GM19238 (cell line): Measurements from ENCODE around the gene TRIM24.
A peak's percentile ranks its signal among the peaks of the same experiment; 100 is the strongest.

Source experiments
- DNase-seq: peaks from one replicate; pipeline ENCODE4 v3.0.0; 2011; ENCODE audit warnings: low spot score; ENCODE audit not compliant: insufficient read length

TRIM24 gene

DNA sequence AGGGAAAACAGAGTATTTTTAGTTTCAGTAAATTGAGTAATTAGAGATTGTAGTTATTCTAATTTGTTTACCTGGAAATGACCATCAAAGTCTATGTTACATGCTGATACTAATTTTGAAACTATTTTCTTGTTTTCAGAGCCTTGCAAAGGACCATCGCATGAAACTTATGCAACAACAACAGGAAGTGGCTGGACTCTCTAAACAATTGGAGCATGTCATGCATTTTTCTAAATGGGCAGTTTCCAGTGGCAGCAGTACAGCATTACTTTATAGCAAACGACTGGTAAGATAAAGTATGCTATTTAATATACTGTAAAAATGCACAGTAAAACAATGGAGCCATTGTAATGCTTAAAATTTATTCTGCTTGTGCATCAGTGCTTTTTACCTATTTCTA, 78.5 kb downstream of the TRIM24 start:
- peak; percentile 10 for DNase-seq

DNA sequence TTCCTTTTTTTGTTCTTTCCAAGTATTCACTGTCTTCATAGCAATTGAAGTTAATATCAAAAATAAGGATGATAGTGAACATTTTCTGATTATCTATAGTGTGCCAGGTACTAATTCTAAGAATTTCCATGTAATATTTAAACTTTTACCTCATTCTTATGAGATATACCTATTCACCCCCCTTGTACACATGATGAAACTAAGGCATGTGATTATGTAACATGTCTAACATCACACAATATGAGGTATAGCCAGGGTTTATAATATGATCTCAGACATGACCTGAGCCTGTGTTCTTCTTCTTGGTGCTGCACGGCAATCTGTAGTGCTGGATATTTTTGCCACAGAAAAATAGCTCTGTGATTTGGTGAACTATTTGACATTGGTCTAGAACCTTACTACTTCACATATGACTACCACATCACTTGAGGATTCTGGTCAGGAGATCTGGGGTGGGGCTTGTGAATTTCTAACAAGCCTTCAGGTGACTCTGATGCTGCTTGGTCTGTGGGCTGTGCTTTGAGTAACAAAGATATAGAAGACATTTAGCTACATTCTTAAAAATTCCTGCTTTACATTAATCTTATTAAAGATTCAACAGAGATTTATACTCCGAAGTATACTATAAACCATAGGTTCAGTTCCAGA, 79.1 kb downstream of the TRIM24 start:
- DNase-seq, result no peak

DNA sequence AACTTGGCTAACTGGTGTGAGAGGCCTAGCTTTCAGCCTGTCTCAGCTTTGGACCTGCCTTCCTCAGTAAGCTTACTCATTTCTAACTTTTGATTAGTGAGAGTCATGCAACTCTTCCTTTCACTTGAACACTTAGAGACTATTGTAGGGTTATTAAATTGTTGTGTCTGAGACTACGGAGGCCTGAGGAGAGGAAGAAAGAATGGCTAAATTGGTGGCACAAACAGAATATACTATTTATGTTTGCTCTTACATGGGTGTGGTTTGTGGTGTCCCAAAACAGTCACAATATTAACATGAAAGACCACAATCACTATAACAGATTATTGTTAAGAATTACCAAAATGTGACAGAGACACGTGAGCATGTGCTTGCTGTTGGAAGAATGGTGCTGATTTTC, 82.1 kb downstream of the TRIM24 start:
- no peak for DNase-seq

DNA sequence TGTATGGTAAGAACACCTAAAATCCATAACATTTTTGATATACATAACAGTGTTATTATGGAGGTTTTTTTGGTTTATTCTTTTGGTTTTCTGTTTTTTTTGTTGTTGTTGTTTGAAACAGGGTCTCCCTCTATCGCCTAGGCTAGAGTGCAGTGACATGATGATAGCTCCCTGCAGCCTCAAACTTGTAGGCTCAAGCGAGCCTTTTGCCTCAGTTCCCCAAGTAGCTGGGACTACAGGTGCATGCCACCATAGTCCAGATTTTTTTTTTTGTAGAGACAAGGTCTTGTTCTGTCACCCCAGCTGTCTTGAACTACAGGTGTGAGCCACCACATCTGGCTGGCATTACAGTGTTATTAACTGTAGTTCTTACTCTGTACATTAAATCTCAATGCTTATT, 83.7 kb downstream of the TRIM24 start:
- no peak for DNase-seq

DNA sequence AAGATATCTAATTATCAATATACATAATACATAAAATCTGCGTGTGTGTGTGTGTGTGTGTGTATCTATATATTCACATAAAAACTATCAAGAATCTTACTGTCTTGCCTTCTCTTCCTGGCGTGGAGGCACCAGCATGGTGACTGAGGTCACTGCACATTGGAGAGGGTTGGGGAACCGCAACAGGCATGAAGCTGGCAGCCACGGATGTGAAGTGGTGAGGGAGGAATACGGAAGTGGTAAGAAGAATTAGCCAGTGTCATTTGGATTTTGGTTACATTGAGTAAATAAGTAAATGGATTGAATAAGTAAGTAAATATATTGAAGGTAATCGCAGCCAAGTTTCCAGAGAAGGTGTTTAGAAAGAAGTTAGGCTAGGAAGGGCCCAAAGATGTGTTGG, 85.1 kb downstream of the TRIM24 start:
- no peak for DNase-seq

DNA sequence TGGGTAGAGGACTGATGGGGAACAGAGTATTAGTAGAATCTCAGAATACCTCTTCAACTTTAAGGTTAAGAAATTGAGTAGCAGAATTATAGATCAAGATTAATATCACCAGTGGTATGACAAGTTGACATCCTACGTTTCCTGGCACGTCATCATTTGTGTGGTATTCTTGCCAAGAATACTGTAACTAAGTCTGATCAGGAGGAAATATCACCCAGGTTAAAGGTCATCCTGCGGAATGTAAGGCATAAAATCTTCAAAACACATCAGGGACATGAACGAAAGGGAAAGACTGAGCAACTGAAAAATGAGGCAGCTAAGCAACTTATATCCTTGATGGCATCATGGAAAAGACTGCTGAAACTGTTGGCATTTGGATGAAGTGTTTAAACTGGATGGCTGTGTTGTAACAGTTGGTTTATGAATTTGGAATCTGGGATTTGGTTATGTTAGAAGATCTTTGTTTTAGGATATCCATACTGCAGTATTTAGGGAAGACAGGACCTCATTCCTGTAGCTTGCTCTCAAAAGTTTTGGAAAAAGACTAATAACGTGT, 86.1 kb downstream of the TRIM24 start:
- DNase-seq, result no peak

DNA sequence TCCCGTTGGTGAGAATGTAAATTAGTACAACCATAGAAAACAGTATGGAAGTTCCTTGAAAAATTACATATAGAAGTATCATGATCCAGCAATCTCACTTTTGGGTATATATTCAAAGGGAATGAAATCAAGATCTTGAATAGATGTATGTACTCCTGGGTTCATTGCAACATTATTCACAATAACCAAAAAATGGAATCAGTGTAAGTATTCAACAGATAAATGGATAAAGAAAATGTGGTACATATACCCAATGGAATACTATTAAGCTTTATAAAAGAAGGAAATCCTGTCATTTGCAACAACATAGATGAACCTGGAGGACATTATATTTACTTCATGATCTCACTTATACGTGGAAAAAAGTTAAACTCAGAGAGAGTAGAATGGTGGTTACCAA, 86.8 kb downstream of the TRIM24 start:
- DNase-seq, result no peak

DNA sequence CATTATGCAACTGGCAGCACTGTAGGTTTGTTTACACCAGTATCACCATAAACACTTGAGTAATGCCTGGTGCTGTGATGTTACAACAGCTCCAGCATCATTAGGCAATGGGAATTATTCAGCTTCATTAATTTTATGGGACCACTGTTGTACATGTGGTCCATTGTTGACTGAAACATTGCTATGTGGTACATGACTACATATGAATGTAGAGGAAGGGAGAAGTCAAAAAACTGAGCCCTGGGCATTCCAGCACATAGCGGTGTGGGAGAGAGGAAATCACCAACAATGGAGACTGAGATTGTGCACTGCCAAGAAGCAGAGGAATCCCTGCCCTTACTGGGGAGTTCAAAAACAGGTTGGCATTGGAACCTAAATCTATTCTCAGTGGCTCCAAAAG, 89.0 kb downstream of the TRIM24 start:
- DNase-seq, result no peak

DNA sequence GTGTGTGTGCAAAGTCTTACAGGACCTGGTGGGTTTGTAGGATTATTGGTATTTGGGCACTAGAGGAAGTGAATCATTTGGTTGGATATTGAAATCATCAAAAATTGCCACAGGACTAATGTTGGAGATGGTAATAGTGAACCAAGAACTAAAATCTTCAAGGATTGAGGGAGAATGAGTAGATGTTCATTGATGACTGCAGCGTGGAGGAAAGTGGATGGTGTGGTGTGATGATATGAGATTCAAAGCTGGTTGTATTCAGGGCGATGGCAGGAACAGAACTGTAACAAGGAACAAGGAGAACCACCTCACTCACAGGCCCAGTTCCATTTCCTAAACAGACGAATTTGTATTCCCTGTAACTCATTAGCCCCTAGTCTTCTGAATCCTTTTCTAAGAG, 90.3 kb downstream of the TRIM24 start:
- no peak for DNase-seq

DNA sequence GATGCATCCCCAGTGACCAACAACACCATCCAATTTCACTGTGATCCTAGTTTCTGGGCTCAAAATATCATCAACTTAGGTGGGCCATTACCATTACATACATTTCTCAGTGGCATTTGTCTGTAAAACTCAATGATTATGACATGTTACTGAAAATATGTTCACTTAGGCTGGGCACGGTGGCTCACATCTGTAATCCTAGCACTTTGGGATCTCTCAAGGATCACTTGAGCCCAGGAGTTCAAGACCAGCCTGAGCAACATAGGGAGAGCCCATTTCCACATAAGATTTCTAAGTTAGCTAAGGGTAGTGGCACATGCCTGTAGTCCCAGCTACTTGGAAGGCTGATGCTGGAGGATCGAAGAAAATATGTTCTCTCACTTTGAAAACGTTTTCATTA, 91.0 kb downstream of the TRIM24 start:
- DNase-seq, result no peak

DNA sequence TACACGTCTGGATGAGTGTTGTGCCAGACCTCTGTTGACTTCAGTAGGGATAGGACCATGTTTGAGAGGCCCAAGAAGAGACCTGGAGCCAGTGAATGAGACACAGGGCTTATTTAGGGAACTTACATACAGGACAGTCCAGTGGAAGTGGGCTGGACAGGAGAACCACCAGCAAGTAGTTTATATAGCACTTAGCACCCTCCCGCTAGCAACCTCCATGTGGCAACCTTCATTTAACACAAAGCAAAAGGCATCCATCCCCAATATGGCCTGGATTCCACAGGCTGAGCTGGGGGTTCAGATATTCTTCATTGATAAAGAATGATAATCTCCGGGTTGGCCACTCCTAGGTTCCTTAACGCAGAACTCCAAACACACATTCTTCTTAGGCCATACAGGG, 93.7 kb downstream of the TRIM24 start:
- DNase-seq, result no peak

DNA sequence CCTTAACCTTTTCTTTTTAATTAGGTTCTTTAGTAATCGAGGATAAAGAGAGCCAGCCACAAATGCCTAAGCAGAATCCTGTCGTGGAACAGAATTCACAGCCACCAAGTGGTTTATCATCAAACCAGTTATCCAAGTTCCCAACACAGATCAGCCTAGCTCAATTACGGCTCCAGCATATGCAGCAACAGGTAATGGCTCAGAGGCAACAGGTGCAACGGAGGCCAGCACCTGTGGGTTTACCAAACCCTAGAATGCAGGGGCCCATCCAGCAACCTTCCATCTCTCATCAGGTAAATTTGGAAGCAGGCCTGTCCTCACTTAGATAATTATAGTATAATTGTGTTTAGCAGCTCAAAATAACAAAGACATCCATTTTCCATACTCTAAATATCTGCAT, 94.6 kb downstream of the TRIM24 start:
- DNase-seq, result no peak

DNA sequence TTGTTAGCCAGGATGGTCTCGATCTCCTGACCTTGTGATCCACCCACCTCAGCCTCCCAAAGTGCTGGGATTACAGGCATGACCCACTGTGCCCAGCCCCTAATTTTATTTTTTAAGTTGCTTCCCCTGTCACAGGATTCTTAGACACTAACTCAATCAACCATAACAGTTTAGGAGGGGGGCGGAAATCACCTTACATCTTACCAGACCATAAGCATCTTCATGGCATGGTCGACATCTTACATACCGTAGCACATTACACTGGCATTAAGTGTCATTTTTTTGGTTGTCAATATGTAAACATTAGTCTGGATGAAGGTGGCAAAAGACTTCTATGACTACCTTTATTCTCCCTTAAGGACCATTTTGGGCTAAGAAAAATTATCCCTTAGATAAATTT, 95.6 kb downstream of the TRIM24 start:
- no peak for DNase-seq

DNA sequence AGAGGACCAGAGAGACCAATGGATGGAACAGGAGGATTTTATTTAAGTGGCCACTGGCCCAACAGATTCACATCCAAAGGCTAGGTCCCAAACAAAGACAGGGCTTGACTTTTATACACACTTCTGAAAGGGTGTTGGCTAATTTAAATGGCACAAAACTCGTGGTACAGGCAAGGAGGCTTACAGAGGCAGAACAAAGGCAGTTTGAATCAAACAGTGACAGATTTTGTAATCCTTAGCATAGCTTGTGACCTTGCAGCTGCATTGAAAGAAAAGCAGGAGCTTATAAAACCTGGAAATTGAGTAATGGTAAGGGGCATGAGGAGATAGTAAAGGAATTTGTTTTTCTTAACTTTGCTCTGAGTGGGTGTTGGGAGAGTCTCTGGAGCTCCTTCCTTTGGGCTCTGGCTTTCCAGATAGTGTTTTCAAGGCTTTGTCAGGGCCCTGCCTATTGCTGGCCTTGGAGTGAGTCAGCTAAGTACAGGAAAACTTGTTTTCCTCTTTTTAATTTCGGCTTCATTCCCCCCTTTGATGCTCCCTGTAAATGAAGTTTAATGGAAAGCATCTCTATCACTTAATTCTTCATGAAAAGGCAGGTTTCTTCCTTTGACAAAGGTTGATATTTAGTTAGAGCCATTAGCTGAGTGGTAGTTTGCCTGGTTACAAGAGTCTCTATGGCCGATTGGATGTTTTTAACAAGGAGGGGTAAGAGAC, 96.9 kb downstream of the TRIM24 start:
- DNase-seq, result no peak

DNA sequence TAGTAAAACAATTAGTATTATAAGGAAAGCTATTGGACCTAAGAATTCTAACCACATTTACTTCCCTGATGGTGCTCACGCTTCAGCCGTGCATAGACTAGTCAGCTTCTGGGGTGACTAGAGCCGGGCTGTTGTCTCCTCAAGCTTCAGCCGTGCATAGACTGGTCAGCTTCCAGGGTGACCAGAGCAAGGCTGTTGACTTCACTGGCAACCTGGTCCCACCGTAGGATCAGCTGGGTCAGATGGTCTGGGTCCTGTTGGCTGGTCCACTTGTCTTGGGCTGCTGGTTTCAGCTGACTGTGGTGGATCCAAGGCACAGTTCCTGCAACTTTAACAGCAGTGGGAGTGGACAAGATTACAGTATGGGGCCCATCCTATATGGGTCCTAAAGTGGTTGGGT, 99.4 kb downstream of the TRIM24 start:
- DNase-seq, result no peak

DNA sequence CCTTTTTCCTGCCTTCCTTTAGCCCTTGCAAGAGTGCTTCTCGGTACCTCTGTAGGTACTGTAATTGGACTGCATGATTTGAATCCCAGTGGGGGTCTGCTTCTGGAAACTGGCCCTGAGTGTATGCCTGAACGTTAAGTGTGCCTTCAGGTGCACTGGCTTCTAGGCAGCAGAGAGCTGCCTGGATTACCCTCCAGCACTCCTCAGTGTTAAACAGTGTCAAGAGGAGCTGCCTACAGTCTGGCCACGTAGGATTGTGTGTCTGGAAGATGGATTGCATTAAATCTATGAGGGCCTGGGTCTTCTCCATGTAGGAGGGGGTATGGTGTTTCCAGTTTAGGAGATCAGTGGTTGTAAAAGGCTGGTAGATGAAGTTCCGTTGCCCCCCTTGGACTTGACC, 103.7 kb downstream of the TRIM24 start:
- DNase-seq, result no peak

DNA sequence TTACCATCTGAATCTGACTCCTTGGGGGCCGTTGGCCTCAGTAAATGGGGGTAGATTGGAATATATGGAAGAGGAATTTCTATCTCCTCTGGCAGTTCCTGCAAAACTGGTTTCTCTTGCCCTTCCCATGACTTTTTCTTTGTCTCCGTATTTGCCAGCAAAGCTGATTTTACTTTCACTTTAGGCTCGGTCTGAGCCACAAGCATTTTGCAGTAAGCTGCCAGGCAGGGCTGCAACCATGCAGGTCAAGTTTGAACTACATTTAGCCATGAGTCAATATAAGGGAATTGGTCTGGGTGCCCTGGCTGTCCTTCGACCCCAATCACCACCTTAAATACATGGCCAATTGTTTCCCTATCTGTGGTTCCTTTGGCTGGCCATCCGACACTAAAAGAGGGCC, 104.3 kb downstream of the TRIM24 start:
- no peak for DNase-seq

DNA sequence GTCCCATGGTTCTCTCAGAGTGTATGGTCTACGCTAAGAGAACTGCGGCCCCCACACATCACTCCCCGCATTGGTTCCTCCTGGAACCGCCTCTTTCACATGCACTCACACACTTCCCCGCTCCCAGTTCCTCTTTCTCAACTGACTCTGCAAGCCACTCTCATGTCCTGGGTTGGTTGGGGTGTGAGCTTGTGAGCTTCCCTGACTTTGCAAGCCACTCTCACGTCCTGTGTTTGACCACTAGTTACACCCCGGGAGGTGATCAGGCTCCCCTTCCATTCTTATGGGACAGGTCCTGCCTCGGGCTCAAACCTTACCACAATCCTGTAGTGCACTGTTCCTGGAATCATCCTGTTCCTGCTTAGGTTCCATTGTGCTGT, 105.0 kb downstream of the TRIM24 start:
- no peak for DNase-seq

DNA sequence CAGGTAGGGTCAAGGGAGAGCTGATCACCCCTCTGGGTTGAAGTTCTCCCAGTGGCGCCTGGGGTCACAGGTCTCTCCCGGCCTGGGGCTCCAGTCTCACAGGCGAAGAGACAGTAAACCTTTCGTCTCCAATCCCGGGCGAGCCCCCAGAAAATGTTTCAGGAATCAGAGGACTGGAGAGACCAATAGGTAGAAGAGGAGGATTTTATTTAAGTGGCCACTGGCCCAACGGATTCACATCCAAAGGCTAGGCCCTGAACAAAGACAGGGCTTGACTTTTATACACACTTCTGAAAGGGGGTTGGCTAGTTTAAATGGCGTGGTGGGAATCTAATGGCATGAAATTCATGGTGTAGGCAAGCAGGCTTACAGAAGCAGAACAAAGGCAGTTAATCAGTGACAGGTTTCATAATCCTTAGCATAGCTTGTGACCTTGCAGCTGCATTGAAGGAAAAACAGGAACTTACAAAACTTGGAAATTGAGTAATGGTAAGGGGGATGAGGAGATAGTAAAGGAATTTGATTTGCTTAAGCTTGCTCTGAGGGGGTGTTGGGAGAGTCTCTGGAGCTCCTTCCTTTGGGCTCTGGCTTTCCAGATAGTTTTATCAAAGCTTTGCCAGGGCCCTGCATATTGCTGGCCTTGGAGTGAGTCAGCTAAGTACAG, 105.5 kb downstream of the TRIM24 start:
- no peak for DNase-seq

DNA sequence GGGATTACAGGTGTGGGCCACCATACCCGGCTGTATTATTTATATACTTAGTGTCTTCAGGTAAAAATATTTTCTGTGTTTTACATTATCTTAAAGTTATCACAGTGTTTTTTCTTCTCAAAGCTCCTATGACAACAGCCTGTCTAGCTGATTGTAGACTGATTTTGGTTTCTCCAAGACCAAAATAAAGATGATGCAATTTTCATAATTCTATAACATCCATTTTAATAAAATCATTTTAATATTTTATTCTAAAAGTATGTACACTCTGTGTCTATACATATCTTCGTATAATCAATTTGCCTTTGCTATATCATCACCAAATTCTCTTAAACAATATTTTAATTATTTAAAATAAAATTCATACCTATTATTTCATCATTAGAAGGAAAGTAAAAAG, 108.6 kb downstream of the TRIM24 start:
- DNase-seq, result no peak

DNA sequence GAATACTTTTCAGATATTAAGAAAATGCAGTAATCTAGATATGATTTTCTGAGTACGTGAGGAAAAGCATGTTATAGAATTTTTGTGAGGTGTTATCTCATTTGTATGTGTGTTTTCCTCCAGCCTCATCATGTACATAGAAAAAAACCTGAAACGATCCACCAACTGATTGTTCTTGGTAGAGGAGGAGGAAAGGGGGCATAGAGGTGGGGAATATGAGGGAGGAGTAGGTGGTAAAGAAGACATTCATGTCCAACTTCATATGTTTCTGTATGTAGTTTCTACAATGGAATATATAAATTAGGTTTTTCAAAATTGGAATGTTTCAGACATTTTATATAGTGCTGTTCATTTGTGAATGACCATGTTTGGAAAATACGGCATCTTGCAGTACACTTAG, 109.4 kb downstream of the TRIM24 start:
- no peak for DNase-seq

DNA sequence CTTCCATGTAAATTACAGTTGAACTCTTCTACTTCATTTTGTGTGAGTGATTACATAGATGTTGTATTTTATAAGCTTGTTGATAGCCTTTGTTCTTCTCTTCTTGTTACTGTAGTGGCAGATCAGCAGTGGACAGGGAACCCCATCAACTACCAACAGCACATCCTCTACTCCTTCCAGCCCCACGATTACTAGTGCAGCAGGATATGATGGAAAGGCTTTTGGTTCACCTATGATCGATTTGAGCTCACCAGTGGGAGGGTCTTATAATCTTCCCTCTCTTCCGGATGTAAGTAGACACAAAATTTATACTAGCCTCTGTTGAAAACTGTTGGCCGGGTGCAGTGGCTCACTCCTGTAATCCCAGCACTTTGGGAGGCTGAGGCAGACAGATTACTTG, 110.7 kb downstream of the TRIM24 start:
- no peak for DNase-seq

DNA sequence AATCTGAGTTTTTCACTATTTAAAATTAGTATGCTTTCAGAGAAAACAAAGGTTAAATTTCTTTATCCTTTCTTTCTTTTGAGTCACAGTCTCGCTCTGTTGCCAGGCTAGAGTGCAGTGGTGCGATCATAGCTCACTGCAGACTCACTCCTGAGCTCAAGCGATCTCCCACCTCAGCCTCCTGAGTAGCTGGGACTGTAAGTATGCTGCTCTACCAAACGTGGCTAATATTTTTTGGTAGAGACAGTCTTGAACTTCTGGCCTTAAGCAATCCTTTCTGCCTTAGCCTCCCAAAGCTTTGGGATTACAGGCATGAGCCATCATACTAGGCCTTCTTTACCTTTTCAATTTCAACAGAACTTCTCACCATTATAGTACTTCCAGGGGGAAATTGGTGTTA, 113.7 kb downstream of the TRIM24 start:
- no peak for DNase-seq
